ENCODE measurements around the gene PHC2. TPM values are rescaled to one million over a fixed set of nuclear protein-coding genes. Genes with fewer than 3 reads are reported as not detected.

Gene PHC2
- total RNA-seq, 1 experiment from 2014 or later: 137 TPM

DNA sequence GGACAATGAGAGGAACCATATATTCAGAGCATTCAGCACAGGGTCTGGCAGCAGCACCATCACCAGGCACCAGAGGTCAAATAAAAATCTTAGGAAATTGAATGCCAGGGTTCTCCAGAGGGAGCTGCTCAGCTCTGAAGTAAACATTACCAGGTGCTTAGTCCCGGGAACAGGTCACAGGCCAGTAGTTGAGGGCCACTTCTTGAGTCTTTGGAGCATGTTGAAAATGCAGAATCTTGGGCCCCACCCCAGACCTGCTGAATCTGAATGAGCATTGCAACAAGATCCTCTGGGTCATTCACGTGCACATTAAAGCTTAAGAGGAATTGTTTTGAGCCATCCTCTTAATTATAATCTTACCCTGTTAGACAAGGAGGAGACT, 33.8 kb downstream of the PHC2 start:
- Mint-ChIP-seq H3K36me3 (ENCODE audit: insufficient read depth, unreplicated experiment) (no peaks in the 10 kb centered on the region), H3K9me3 (ENCODE audit: unreplicated experiment) (no peaks in the 10 kb centered on the region), H3K27ac (ENCODE audit: low read depth, unreplicated experiment) (no peak overlapping the region), H3K27me3 (ENCODE audit: insufficient read depth, unreplicated experiment) (no peaks in the 10 kb centered on the region), H3K4me3 (ENCODE audit: unreplicated experiment) (no peak overlapping the region), H3K4me1 (ENCODE audit: insufficient read depth, unreplicated experiment) (no peaks in the 10 kb centered on the region)
- no peak for DNase-seq (ENCODE audit: unreplicated experiment)
- TF ChIP-seq, protein P1, sequence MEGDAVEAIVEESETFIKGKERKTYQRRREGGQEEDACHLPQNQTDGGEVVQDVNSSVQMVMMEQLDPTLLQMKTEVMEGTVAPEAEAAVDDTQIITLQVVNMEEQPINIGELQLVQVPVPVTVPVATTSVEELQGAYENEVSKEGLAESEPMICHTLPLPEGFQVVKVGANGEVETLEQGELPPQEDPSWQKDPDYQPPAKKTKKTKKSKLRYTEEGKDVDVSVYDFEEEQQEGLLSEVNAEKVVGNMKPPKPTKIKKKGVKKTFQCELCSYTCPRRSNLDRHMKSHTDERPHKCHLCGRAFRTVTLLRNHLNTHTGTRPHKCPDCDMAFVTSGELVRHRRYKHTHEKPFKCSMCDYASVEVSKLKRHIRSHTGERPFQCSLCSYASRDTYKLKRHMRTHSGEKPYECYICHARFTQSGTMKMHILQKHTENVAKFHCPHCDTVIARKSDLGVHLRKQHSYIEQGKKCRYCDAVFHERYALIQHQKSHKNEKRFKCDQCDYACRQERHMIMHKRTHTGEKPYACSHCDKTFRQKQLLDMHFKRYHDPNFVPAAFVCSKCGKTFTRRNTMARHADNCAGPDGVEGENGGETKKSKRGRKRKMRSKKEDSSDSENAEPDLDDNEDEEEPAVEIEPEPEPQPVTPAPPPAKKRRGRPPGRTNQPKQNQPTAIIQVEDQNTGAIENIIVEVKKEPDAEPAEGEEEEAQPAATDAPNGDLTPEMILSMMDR (IDR thresholded peaks at IDR 0.05; ENCODE audit: unreplicated experiment): no peak
- BruUV-seq (replicated peaks): no TSS peak
- ChIA-PET CTCF (no interaction called here), POLR2A (no interaction called here)
- intact Hi-C loops (cut with micrococcal nuclease): no loop called here

DNA sequence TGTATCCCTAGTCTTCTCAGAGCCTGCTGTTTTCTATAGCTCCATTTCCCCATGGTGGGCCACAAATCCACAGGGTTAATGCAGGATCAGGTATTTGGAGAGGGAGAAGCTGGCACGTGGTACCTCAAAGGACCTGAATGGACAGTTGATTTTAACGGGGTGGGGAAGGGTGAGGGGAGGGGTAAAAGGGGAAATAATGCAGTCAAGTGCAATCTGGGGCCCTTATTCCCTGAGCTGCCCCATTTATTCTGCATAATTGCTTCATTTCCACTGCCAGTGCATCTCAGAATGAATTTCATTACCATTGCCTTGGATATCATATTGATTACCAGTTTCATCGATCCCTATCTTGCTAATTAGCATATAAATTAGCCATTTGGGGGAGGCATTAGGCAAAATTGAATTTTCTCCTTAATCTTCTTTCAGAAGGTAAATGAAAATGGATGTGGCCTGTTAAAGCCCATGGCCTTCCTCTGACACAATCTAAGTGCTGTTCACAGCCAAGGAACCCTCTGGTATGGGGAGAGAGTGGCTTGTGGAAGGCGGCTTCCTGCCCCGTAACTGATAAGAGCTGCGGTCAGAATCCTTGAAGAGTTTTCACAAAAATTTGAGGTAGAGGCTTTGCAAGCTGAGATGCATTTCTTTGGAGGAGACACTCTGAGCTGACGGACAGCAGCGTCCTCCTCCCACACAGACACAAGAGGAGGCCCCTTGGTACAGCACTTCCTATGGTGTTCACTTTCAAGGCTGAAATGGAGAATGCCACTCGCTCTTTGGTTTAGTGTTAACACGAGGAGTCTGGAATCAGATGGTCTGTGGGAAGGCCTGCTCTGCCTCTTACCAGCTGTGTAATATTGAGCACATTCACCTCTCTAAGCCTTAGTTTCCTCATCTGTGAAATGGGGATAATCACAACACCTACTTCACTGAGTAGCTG, 34.4 kb downstream of the PHC2 start:
- H3K4me3 Mint-ChIP-seq (ENCODE audit: unreplicated experiment): no peak overlapping the region
- H3K36me3 Mint-ChIP-seq (ENCODE audit: insufficient read depth, unreplicated experiment): no peaks in the 10 kb centered on the region
- H3K4me1 Mint-ChIP-seq (ENCODE audit: insufficient read depth, unreplicated experiment): no peaks in the 10 kb centered on the region
- H3K27me3 Mint-ChIP-seq (ENCODE audit: insufficient read depth, unreplicated experiment): no peaks in the 10 kb centered on the region
- CTCF ChIA-PET: no interaction called here
- no peaks in the 10 kb centered on the region for H3K9me3 Mint-ChIP-seq (ENCODE audit: unreplicated experiment)
- POLR2A ChIA-PET: no interaction called here
- intact Hi-C loops (cut with micrococcal nuclease): no loop called here
- DNase-seq (ENCODE audit: unreplicated experiment): no peak
- H3K27ac Mint-ChIP-seq (ENCODE audit: low read depth, unreplicated experiment): no peak overlapping the region
- TF ChIP-seq, protein P1 (IDR thresholded peaks at IDR 0.05; ENCODE audit: unreplicated experiment): no peak
- no TSS peak for BruUV-seq (replicated peaks)

DNA sequence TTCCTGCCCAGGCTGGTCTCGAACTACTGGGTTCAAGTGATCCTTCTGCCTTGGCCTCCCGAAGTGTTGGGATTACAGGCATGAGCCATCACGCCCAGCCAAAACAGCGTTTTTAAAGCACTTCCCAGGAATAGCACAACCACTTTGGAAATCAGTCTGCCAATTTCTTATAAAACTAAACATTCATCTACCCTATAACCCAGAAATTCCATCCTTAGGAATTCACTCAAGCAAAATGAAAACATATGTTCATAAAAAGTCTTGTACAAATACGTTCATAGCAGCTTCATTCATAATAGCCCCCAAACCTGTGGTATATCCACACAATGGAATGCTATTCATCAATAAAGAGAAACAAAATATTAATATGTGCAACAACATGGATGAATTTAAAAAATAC, 36.1 kb downstream of the PHC2 start:
- no peak overlapping the region for H3K4me3 Mint-ChIP-seq (ENCODE audit: unreplicated experiment)
- no peaks in the 10 kb centered on the region for H3K36me3 Mint-ChIP-seq (ENCODE audit: insufficient read depth, unreplicated experiment)
- H3K27ac Mint-ChIP-seq (ENCODE audit: low read depth, unreplicated experiment): no peak overlapping the region
- POLR2A ChIA-PET: no interaction called here
- intact Hi-C loops (cut with micrococcal nuclease): no loop called here
- BruUV-seq (replicated peaks): no TSS peak
- no peaks in the 10 kb centered on the region for H3K27me3 Mint-ChIP-seq (ENCODE audit: insufficient read depth, unreplicated experiment)
- H3K4me1 Mint-ChIP-seq (ENCODE audit: insufficient read depth, unreplicated experiment): no peaks in the 10 kb centered on the region
- DNase-seq (ENCODE audit: unreplicated experiment): no peak
- TF ChIP-seq, protein P1 (IDR thresholded peaks at IDR 0.05; ENCODE audit: unreplicated experiment): no peak
- H3K9me3 Mint-ChIP-seq (ENCODE audit: unreplicated experiment): no peaks in the 10 kb centered on the region
- CTCF ChIA-PET: no interaction called here

DNA sequence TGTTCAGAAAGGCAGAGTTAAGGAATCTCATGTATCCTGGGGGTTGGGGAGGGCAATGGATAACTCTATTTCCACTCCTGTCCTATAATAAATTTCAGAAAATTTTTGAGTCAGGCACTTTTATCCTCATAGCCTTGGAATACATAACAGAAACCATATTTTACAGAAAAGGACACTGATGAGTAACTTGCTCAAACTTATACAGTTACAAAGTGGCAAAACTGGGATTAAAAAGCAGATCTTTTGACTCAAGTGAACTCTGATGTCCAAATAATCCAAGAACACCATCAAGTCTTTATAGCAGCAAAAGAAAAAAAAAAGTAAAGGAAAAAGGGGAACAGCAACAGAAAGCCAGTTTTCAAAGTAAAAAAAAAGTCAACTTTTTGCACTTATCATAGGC, 36.9 kb downstream of the PHC2 start:
- no TSS peak for BruUV-seq (replicated peaks)
- Mint-ChIP-seq H3K27me3 (ENCODE audit: insufficient read depth, unreplicated experiment) (no peaks in the 10 kb centered on the region), H3K4me1 (ENCODE audit: insufficient read depth, unreplicated experiment) (no peaks in the 10 kb centered on the region), H3K27ac (ENCODE audit: low read depth, unreplicated experiment) (no peak overlapping the region), H3K36me3 (ENCODE audit: insufficient read depth, unreplicated experiment) (no peaks in the 10 kb centered on the region), H3K9me3 (ENCODE audit: unreplicated experiment) (no peaks in the 10 kb centered on the region), H3K4me3 (ENCODE audit: unreplicated experiment) (no peak overlapping the region)
- intact Hi-C loops (cut with micrococcal nuclease): no loop called here
- DNase-seq (ENCODE audit: unreplicated experiment): no peak
- ChIA-PET CTCF (no interaction called here), POLR2A (interaction anchor here (0.6 kb wide), 1 partner anchor 26 kb away, joined by 3 read pairs; no protein-coding TSS in a partner anchor)
- TF ChIP-seq, protein P1 (IDR thresholded peaks at IDR 0.05; ENCODE audit: unreplicated experiment): no peak
